PC-3 (cell line): ENCODE data around the gene PTPN20.
"Not testable (repeated sequence)": the region's sequence is repeated elsewhere in the genome, so short reads cannot be mapped to it uniquely, and the experiment has no call there.

Source experiments
- EZH2 ChIP-seq: fragments of 300-600 bp; sonication (generic); IDR thresholded peaks from one replicate; pipeline ENCODE4 v1.6.1; 2017; ENCODE audit warnings: antibody characterized with exemption, mild to moderate bottlenecking, low read length; ENCODE audit not compliant: unreplicated experiment
- EZH2phosphoT487 ChIP-seq: fragments of 300-600 bp; sonication (generic); IDR thresholded peaks from 2 replicates; pipeline ENCODE4 v1.6.1; 2018; ENCODE audit warnings: mild to moderate bottlenecking, antibody characterized with exemption, low read length, borderline replicate concordance
- TF ChIP-seq, protein P1 (sequence below): fragments of 300-600 bp; sonication (generic); conservative IDR thresholded peaks from 2 replicates; pipeline ENCODE4 v1.5.1; 2017; ENCODE audit warnings: antibody characterized with exemption, low read depth, mild to moderate bottlenecking, low read length

DNA sequence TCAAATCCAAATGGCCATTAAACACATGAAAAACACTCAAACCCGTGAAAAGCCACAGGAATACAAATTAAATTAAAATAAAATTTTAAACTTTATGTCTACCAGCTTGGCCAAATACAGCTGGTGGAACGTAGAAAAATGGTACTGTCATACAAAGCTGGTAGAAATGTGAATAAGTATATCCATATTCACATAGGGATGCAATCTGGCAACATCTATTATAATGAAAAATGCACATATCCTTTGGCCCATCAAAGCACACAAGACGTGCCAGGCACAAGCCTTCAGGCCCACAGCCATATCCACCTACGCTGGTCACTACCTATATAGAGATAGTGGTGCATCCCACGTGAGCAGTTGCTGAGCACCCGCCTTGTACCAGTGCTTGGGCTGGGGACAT is 35.9 kb upstream of the PTPN20 start:
- not testable (repeated sequence) for TF ChIP-seq EZH2phosphoT487, EZH2
- TF ChIP-seq, protein P1, sequence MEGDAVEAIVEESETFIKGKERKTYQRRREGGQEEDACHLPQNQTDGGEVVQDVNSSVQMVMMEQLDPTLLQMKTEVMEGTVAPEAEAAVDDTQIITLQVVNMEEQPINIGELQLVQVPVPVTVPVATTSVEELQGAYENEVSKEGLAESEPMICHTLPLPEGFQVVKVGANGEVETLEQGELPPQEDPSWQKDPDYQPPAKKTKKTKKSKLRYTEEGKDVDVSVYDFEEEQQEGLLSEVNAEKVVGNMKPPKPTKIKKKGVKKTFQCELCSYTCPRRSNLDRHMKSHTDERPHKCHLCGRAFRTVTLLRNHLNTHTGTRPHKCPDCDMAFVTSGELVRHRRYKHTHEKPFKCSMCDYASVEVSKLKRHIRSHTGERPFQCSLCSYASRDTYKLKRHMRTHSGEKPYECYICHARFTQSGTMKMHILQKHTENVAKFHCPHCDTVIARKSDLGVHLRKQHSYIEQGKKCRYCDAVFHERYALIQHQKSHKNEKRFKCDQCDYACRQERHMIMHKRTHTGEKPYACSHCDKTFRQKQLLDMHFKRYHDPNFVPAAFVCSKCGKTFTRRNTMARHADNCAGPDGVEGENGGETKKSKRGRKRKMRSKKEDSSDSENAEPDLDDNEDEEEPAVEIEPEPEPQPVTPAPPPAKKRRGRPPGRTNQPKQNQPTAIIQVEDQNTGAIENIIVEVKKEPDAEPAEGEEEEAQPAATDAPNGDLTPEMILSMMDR = not testable (repeated sequence)
